HepG2 (cell line): ENCODE measurements around the gene CASS4. TPM values are rescaled to one million over a fixed set of nuclear protein-coding genes. Genes with fewer than 3 reads are reported as not detected.

ENCODE experiments used
- ATAC-seq: fragments of 200-7000 bp; cut with Tn5 transposase; 3 replicates; pipeline ENCODE4 v1.9.1; 2020; ENCODE audit warnings: mild to moderate bottlenecking, moderate library complexity
- BruUV-seq: library from RNA; stranded (reverse); fragments of 400-500 nt; replicated peaks from 2 replicates; lab custom pipeline; 2021; lab: Mats Ljungman, UMichigan
- CTCF ChIA-PET: fragments of 300-600 bp; formaldehyde crosslinking; extraction: SDS; loops from one replicate; lab custom pipeline; 2021; ENCODE audit warnings: low total read pairs, inconsistent platforms, low intra/inter-chr PET ratio; lab: Yijun Ruan, JAX
- POLR2A ChIA-PET: fragments of 350-600 bp; sonication (Branson Sonifier 250); formaldehyde crosslinking; loops from one replicate; lab custom pipeline; 2020; ENCODE audit warnings: antibody characterized with exemption, inconsistent platforms; lab: Yijun Ruan, JAX
- DNase-seq: peaks from one replicate; pipeline ENCODE4 v3.0.0-alpha.2; 2015; ENCODE audit warnings: low spot score
- FAIRE-seq: peaks from 3 replicates; lab custom pipeline; 2011; peaks lifted over from hg19 to GRCh38; lab: Jason Lieb, UNC
- H2AFZ ChIP-seq: one replicate; pipeline ENCODE4 v1.6.1; 2011; ENCODE audit warnings: low read length, inconsistent platforms
- H3K27ac ChIP-seq: fragments of 300-600 bp; 3 replicates; pipeline ENCODE4 v1.8.0; 2011; ENCODE audit warnings: mixed run types, mild to moderate bottlenecking, mixed read lengths, low read length, inconsistent platforms; ENCODE audit not compliant: insufficient read depth; ENCODE audit errors: extremely low read length
- H3K27me3 ChIP-seq, 2 experiments: fragments of 200-600 bp in 1 of 2; 2 replicates in 1 of 2; 3 replicates in 1 of 2; pipeline versions ENCODE4 v1.6.0 to v1.8.0; 2011; ENCODE audit warnings: low read length in 2 of 2, mild to moderate bottlenecking in 2 of 2, moderate library complexity in 2 of 2, inconsistent platforms in 1 of 2; ENCODE audit not compliant: insufficient read depth in 2 of 2, control insufficient read depth in 1 of 2
- H3K36me3 ChIP-seq, 2 experiments: fragments of 200-600 bp in 1 of 2; replicated peaks in 1 of 2; 2 replicates in 1 of 2; 3 replicates in 1 of 2; pipeline versions ENCODE4 v1.5.1 to v1.8.0; 2011; ENCODE audit warnings: low read length in 2 of 2, inconsistent platforms in 1 of 2; ENCODE audit not compliant: insufficient read depth in 2 of 2, control insufficient read depth in 1 of 2
- H3K4me1 ChIP-seq: 2 replicates; pipeline ENCODE4 v1.5.1; 2012; ENCODE audit warnings: low read length, inconsistent platforms; ENCODE audit not compliant: insufficient read depth
- H3K4me2 ChIP-seq: 2 replicates; pipeline ENCODE4 v1.6.0; 2011; ENCODE audit warnings: low read depth, low read length, inconsistent platforms
- H3K4me3 ChIP-seq, 3 experiments: fragments of 200-600 bp in 1 of 3; sonication (generic), shearing (Covaris generic) in 1 of 3; replicated peaks in 1 of 3; 2 replicates each; pipeline ENCODE4 v1.5.1; 2011 to 2016; ENCODE audit warnings: low read length in 3 of 3, inconsistent platforms in 2 of 3, low read depth in 2 of 3, mild to moderate bottlenecking in 2 of 3, control low read depth in 1 of 3, mixed read lengths in 1 of 3; ENCODE audit not compliant: insufficient read depth in 1 of 3
- H3K79me2 ChIP-seq: one replicate; pipeline ENCODE4 v1.6.1; 2011; ENCODE audit warnings: low read length, inconsistent platforms; ENCODE audit not compliant: insufficient read depth
- H3K9ac ChIP-seq: 2 replicates; pipeline ENCODE4 v1.6.0; 2011; ENCODE audit warnings: mild to moderate bottlenecking, low read depth, low read length, inconsistent platforms; ENCODE audit not compliant: insufficient read depth
- H3K9me3 ChIP-seq: 2 replicates; pipeline ENCODE4 v1.5.1; 2012; ENCODE audit warnings: mild to moderate bottlenecking, low read length
- H4K20me1 ChIP-seq: 2 replicates; pipeline ENCODE4 v1.6.0; 2011; ENCODE audit warnings: inconsistent platforms, mild to moderate bottlenecking, low read length, moderate library complexity; ENCODE audit not compliant: insufficient read depth
- ELF4 ChIP-seq: sonication (generic); formaldehyde crosslinking; IDR thresholded peaks from 2 replicates; pipeline ENCODE4 v1.5.0; 2020; ENCODE audit warnings: missing genetic modification reagents, mild to moderate bottlenecking, moderate library complexity, borderline replicate concordance
- NRL ChIP-seq: sonication (generic); formaldehyde crosslinking; IDR thresholded peaks from 2 replicates; pipeline ENCODE4 v1.5.0; 2020; ENCODE audit warnings: missing genetic modification reagents, mild to moderate bottlenecking, moderate library complexity, borderline replicate concordance
- ZNF768 ChIP-seq: sonication (generic); formaldehyde crosslinking; IDR thresholded peaks from 2 replicates; pipeline ENCODE4 v1.4.0; 2020; ENCODE audit warnings: missing genetic modification reagents
- WGBS: methylation state at CpG from one replicate; pipeline ENCODE4 v1.1.6; 2017; ENCODE audit warnings: low lambda C conversion rate; 5-methylcytosine and 5-hydroxymethylcytosine counted together
- in situ Hi-C: cut with HindIII; loops from 2 replicates; pipeline ENCODE4 v1.10.0; 2017; ENCODE audit warnings: low pct_unique_long_range_greater_than_20kb; ENCODE audit not compliant: extremely low pct_ligation_motif_present
- intact Hi-C: fragments of 100-400 bp; cut with micrococcal nuclease; formaldehyde crosslinking; loops from one replicate; pipeline ENCODE4 v1.10.0; 2022; ENCODE audit not compliant: unreplicated experiment
- polyA plus RNA-seq, 8 experiments: library from polyadenylated mRNA; depleted of rRNA in 3 of 8; stranded (reverse) in 7 of 8; unstranded in 1 of 8; fragments of >200 nt; fragmentation: Illumina TruSeq in 4 of 8; extraction: Trizol in 4 of 8; gene quantifications; 2 replicates each; pipeline versions ENCODE4 v1.2.1 to v1.2.3, GENCODE V29; 2011 to 2016; ENCODE audit warnings: low read depth in 4 of 8, missing spikeins in 1 of 8, mixed read lengths in 1 of 8; ENCODE audit not compliant: insufficient read depth in 1 of 8
- total RNA-seq, 5 experiments: library from RNA; depleted of rRNA; stranded (reverse); fragments of >200 nt; fragmentation: Illumina TruSeq; extraction: Trizol; gene quantifications; 2 replicates each; pipeline ENCODE4 v1.2.3, GENCODE V29; 2016; ENCODE audit warnings: low read depth in 1 of 5
- TF ChIP-seq, protein P1 (sequence below): sonication (generic); formaldehyde crosslinking; IDR thresholded peaks from 2 replicates; pipeline ENCODE4 v1.4.0; 2020; ENCODE audit warnings: missing genetic modification reagents, borderline replicate concordance

The CASS4 gene
- total and polyA plus RNA-seq, 2 of the 13 experiments (the other 11 are each of a cell fraction or from before 2014, with no cell fraction given), result 0.17 to 0.49 TPM

DNA sequence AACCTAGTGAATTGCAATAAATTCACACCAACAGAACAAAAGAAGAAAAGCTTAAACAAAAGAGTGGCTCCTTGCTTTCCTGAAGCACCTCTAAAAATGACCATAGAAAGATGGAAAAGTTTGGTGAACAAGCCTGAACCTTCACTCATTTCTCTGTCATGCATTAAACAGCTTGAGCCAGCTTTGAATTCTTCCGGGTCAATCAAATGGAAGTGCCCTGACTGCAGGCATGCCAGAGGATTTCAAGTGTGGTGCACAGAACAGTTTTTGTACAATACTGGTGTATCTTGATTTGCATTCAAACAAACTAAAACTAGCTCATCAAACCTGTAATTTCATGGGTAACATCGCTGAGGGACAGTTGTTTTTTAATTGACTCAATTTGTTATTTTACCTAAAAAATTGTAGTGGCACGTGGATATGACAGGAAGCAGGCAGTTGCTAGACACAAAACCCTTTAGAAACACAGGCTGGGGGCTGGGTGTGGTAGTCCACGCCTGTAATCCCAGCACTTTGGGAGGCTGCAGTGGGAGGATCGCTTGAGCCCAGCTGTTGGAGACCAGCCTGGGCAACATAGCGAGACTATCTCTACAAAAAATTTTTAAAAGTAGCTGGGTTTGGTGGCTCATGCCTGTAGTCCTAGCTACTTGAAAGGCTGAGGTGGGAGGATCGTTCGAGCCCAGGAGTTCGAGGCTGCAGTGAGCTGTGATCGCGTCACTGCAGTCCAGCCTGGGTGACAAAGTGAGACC, 9.1 kb downstream of the CASS4 start:
- FAIRE-seq (no peak), ATAC-seq (no peak), DNase-seq (no peak)
- Histone ChIP-seq H4K20me1 (no peaks in the 10 kb centered on the region), H3K4me3 (no peak overlapping the region), H3K79me2 (no peaks in the 10 kb centered on the region), H3K9me3 (no peaks in the 10 kb centered on the region), H2AFZ (no peak overlapping the region), H3K4me2 (no peak overlapping the region), H3K9ac (no peak overlapping the region), H3K27me3 (no peaks in the 10 kb centered on the region), H3K27ac (no peak overlapping the region), H3K4me1 (peaks cover 66% of the 10 kb centered on the region), H3K36me3 (no peaks in the 10 kb centered on the region)
- ChIA-PET CTCF (no interaction called here), POLR2A (interaction anchor here (1.7 to 3.0 kb wide), 2 partner anchors 9 to 25 kb away, joined by 5 to 7 read pairs; partner anchors contain the start of gene CASS4)
- in situ Hi-C loops (no loop called here), intact Hi-C loops (no loop called here)
- no TSS peak for BruUV-seq
- TF ChIP-seq ZNF768 (peak; percentile 10; the same call in 1 of the 2 replicates), NRL (no peak), ELF4 (CRISPR knock-in tag) (no peak)
- TF ChIP-seq, protein P1, sequence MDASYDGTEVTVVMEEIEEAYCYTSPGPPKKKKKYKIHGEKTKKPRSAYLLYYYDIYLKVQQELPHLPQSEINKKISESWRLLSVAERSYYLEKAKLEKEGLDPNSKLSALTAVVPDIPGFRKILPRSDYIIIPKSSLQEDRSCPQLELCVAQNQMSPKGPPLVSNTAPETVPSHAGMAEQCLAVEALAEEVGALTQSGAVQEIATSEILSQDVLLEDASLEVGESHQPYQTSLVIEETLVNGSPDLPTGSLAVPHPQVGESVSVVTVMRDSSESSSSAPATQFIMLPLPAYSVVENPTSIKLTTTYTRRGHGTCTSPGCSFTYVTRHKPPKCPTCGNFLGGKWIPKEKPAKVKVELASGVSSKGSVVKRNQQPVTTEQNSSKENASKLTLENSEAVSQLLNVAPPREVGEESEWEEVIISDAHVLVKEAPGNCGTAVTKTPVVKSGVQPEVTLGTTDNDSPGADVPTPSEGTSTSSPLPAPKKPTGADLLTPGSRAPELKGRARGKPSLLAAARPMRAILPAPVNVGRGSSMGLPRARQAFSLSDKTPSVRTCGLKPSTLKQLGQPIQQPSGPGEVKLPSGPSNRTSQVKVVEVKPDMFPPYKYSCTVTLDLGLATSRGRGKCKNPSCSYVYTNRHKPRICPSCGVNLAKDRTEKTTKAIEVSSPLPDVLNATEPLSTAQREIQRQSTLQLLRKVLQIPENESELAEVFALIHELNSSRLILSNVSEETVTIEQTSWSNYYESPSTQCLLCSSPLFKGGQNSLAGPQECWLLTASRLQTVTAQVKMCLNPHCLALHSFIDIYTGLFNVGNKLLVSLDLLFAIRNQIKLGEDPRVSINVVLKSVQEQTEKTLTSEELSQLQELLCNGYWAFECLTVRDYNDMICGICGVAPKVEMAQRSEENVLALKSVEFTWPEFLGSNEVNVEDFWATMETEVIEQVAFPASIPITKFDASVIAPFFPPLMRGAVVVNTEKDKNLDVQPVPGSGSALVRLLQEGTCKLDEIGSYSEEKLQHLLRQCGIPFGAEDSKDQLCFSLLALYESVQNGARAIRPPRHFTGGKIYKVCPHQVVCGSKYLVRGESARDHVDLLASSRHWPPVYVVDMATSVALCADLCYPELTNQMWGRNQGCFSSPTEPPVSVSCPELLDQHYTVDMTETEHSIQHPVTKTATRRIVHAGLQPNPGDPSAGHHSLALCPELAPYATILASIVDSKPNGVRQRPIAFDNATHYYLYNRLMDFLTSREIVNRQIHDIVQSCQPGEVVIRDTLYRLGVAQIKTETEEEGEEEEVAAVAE (CRISPR knock-in tag), result no peak
- 83% methylated on average over 11 of the region's 11 CpGs for WGBS
